ENCODE measurements around the gene TMEM30B.

GRCh38 chr14:61260939-61261776 lies 20.0 kb downstream of the TMEM30B start:
- TF ChIP-seq ATF6 (CRISPR knock-in tag; conservative IDR thresholded peaks at IDR 0.05), result no peak
- no peak for TF ChIP-seq EZH2 (conservative IDR thresholded peaks at IDR 0.05; ENCODE audit: low read depth, low read length)
- TF ChIP-seq NPAS2 (CRISPR knock-in tag; IDR thresholded peaks at IDR 0.05; ENCODE audit: borderline replicate concordance), result no peak
- no peak for TF ChIP-seq POLR2A (IDR thresholded peaks at IDR 0.05; ENCODE audit: insufficient read depth in 1 of 2, low read depth in 2 of 2, low read length in 2 of 2)
- no peak for TF ChIP-seq CTCF (CRISPR knock-in tag; IDR thresholded peaks at IDR 0.05)
- TF ChIP-seq JUND (CRISPR knock-in tag; IDR thresholded peaks at IDR 0.05), result no peak
- no peak for TF ChIP-seq U2AF2 (IDR thresholded peaks at IDR 0.05; ENCODE audit: low read depth, low read length)
- TF ChIP-seq ZNF513 (CRISPR knock-in tag; conservative IDR thresholded peaks at IDR 0.05), result no peak
- TF ChIP-seq MAX (IDR thresholded peaks at IDR 0.05), result no peak
- no peak for TF ChIP-seq JUNB (CRISPR knock-in tag; IDR thresholded peaks at IDR 0.05; ENCODE audit: borderline replicate concordance)
- TF ChIP-seq KAT8 (CRISPR knock-in tag; IDR thresholded peaks at IDR 0.05), result no peak

Measured in HepG2 (cell line).